NB4 (cell line): ENCODE data around the gene DIS3L2.

ENCODE experiments used
- MAX ChIP-seq: IDR thresholded peaks from 2 replicates; pipeline ENCODE4 v1.6.1; 2011; ENCODE audit warnings: low read depth, low read length
- MYC ChIP-seq: IDR thresholded peaks from 2 replicates; pipeline ENCODE4 v1.6.1; 2011; ENCODE audit warnings: low read depth, low read length
- POLR2A ChIP-seq: IDR thresholded peaks from 2 replicates; pipeline ENCODE4 v1.6.1; 2011; ENCODE audit warnings: mild to moderate bottlenecking; ENCODE audit not compliant: insufficient read length; ENCODE audit errors: extremely low read depth
- TF ChIP-seq, protein P1 (sequence below): IDR thresholded peaks from one replicate; pipeline ENCODE4 v1.5.1; 2012; ENCODE audit warnings: low read depth, low read length

- TF ChIP-seq POLR2A, result no peak
- no peak for TF ChIP-seq MYC
- TF ChIP-seq, protein P1, sequence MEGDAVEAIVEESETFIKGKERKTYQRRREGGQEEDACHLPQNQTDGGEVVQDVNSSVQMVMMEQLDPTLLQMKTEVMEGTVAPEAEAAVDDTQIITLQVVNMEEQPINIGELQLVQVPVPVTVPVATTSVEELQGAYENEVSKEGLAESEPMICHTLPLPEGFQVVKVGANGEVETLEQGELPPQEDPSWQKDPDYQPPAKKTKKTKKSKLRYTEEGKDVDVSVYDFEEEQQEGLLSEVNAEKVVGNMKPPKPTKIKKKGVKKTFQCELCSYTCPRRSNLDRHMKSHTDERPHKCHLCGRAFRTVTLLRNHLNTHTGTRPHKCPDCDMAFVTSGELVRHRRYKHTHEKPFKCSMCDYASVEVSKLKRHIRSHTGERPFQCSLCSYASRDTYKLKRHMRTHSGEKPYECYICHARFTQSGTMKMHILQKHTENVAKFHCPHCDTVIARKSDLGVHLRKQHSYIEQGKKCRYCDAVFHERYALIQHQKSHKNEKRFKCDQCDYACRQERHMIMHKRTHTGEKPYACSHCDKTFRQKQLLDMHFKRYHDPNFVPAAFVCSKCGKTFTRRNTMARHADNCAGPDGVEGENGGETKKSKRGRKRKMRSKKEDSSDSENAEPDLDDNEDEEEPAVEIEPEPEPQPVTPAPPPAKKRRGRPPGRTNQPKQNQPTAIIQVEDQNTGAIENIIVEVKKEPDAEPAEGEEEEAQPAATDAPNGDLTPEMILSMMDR, result peak; percentile 87
- TF ChIP-seq MAX, result no peak
Observed at GRCh38 chr2:231929961-231930592, 31.4 kb upstream of the DIS3L2 start.
